OCI-LY7 (cell line): ENCODE results near the gene ZNF282. TPM values are rescaled to one million over a fixed set of nuclear protein-coding genes. Genes with fewer than 3 reads are reported as not detected.

Experiments used
- BruUV-seq: library from RNA; stranded (reverse); fragments of 400-500 nt; replicated peaks from 2 replicates; lab custom pipeline; 2021; lab: Mats Ljungman, UMichigan
- CTCF ChIA-PET: fragments of 300-600 bp; sonication (Branson Sonifier 250); formaldehyde crosslinking; loops from one replicate; lab custom pipeline; 2022; ENCODE audit warnings: antibody characterized with exemption; ENCODE audit not compliant: unreplicated experiment; lab: Charles Lee
- POLR2A ChIA-PET: fragments of 300-600 bp; sonication (Branson Sonifier 250); formaldehyde crosslinking; loops from one replicate; lab custom pipeline; 2022; ENCODE audit warnings: antibody characterized with exemption; lab: Charles Lee
- DNase-seq: peaks from one replicate; pipeline ENCODE4 v3.0.0-alpha.2; 2015; ENCODE audit warnings: low spot score
- H2AFZ ChIP-seq: fragments of 200-600 bp; sonication (generic), shearing (Covaris generic); 2 replicates; pipeline ENCODE4 v1.6.1; 2014; ENCODE audit warnings: mild to moderate bottlenecking, antibody characterized with exemption, low read length, moderate library complexity
- H3K27ac ChIP-seq: fragments of 200-600 bp; sonication (generic); 2 replicates; pipeline ENCODE4 v1.5.1; 2014; ENCODE audit warnings: mixed run types, low read depth, mild to moderate bottlenecking, moderate library complexity, low read length, inconsistent platforms; ENCODE audit not compliant: poor library complexity, severe bottlenecking
- H3K36me3 ChIP-seq: fragments of 200-600 bp; sonication (generic); 2 replicates; pipeline ENCODE4 v1.6.1; 2014; ENCODE audit warnings: mild to moderate bottlenecking, antibody characterized with exemption, low read length, moderate library complexity, mixed read lengths; ENCODE audit not compliant: insufficient read depth
- H3K4me1 ChIP-seq: fragments of 200-600 bp; sonication (generic); 2 replicates; pipeline ENCODE4 v1.5.1; 2014; ENCODE audit warnings: mild to moderate bottlenecking, low read length; ENCODE audit not compliant: insufficient read depth, poor library complexity, severe bottlenecking
- H3K4me2 ChIP-seq: fragments of 200-600 bp; sonication (generic); 2 replicates; pipeline ENCODE4 v1.6.1; 2014; ENCODE audit warnings: mild to moderate bottlenecking, low read length
- H3K4me3 ChIP-seq: fragments of 200-600 bp; sonication (generic); 2 replicates; pipeline ENCODE4 v1.5.1; 2014; ENCODE audit warnings: mild to moderate bottlenecking, low read depth, low read length; ENCODE audit not compliant: poor library complexity, severe bottlenecking
- H3K79me2 ChIP-seq: fragments of 200-600 bp; sonication (generic); 2 replicates; pipeline ENCODE4 v1.6.1; 2016; ENCODE audit warnings: low read depth, mild to moderate bottlenecking, low read length, moderate library complexity, mixed read lengths; ENCODE audit not compliant: insufficient read depth
- H3K9me2 ChIP-seq: fragments of 200-600 bp; sonication (generic); 2 replicates; pipeline ENCODE4 v1.6.1; 2016; ENCODE audit warnings: mild to moderate bottlenecking, low read length, mixed read lengths; ENCODE audit not compliant: insufficient read depth
- H3K9me3 ChIP-seq: fragments of 200-600 bp; sonication (generic); 2 replicates; pipeline ENCODE4 v1.6.1; 2014; ENCODE audit warnings: mild to moderate bottlenecking, mixed run types, low read length, mixed read lengths
- H4K20me1 ChIP-seq: fragments of 200-600 bp; sonication (generic); 2 replicates; pipeline ENCODE4 v1.6.1; 2014; ENCODE audit warnings: mild to moderate bottlenecking, antibody characterized with exemption, low read length, moderate library complexity, mixed read lengths; ENCODE audit not compliant: insufficient read depth
- CTCF ChIP-seq: fragments of 200-600 bp; sonication (generic); conservative IDR thresholded peaks from 2 replicates; pipeline ENCODE4 v1.5.1; 2014; ENCODE audit warnings: mild to moderate bottlenecking, antibody characterized with exemption, low read length, moderate library complexity, mixed read lengths
- EZH2phosphoT487 ChIP-seq: fragments of 200-600 bp; sonication (generic); IDR thresholded peaks from 2 replicates; pipeline ENCODE4 v1.6.1; 2018; ENCODE audit warnings: low read depth, borderline replicate concordance, mild to moderate bottlenecking, mixed run types, antibody characterized with exemption, low read length, moderate library complexity, mixed read lengths
- intact Hi-C: fragments of 100-400 bp; cut with micrococcal nuclease; formaldehyde crosslinking; loops from one replicate; pipeline ENCODE4 v1.10.0; 2022; ENCODE audit not compliant: unreplicated experiment
- total RNA-seq, 2 experiments: library from RNA; depleted of rRNA in 1 of 2; stranded (reverse); fragments of >200 nt in 1 of 2; shearing (Covaris generic) in 1 of 2; gene quantifications; 2 replicates each; pipeline ENCODE4 v1.2.3, GENCODE V29; 2014 to 2022

The ZNF282 gene
- total RNA-seq, 2 experiments from 2014 or later, result 15.4 to 26.6 TPM

GRCh38 chr7:149209518-149210269 lies 14.3 kb downstream of the ZNF282 start:
- H3K79me2 ChIP-seq, result no peaks in the 10 kb centered on the region
- H3K4me3 ChIP-seq, result no peak overlapping the region
- H2AFZ ChIP-seq, result no peak overlapping the region
- BruUV-seq, result no TSS peak
- no peaks in the 10 kb centered on the region for H3K4me1 ChIP-seq
- TF ChIP-seq EZH2phosphoT487 (no peak), CTCF (peak; percentile 89)
- H3K9me3 ChIP-seq, result no peaks in the 10 kb centered on the region
- DNase-seq, result peak; percentile 49
- no peak overlapping the region for H3K27ac ChIP-seq
- H3K9me2 ChIP-seq, result no peaks in the 10 kb centered on the region
- ChIA-PET CTCF (no interaction called here), POLR2A (no interaction called here)
- no peak overlapping the region for H3K4me2 ChIP-seq
- no peaks in the 10 kb centered on the region for H4K20me1 ChIP-seq
- H3K36me3 ChIP-seq, result peaks cover 85% of the 10 kb centered on the region
- intact Hi-C loops, result no loop called here

- peaks cover 91% of the 10 kb centered on the region for H3K36me3 ChIP-seq
- TF ChIP-seq EZH2phosphoT487 (no peak), CTCF (no peak)
- no peak overlapping the region for H3K27ac ChIP-seq
- CTCF ChIA-PET, result interaction anchor here (0.5 kb wide), 1 partner anchor 1598 kb away, joined by 3 read pairs; no protein-coding TSS in a partner anchor
- DNase-seq, result no peak
- POLR2A ChIA-PET, result no interaction called here
- intact Hi-C loops, result no loop called here
- H3K4me1 ChIP-seq, result no peaks in the 10 kb centered on the region
- H4K20me1 ChIP-seq, result no peaks in the 10 kb centered on the region
- H3K9me2 ChIP-seq, result no peaks in the 10 kb centered on the region
- no peak overlapping the region for H3K4me2 ChIP-seq
- no peaks in the 10 kb centered on the region for H3K9me3 ChIP-seq
- H3K4me3 ChIP-seq, result no peak overlapping the region
- BruUV-seq, result no TSS peak
- H2AFZ ChIP-seq, result no peak overlapping the region
- H3K79me2 ChIP-seq, result no peaks in the 10 kb centered on the region
These were observed 15.2 kb downstream of the ZNF282 start for GRCh38 chr7:149210551-149210950.

GRCh38 chr7:149214020-149214720 lies 18.8 kb downstream of the ZNF282 start:
- Histone ChIP-seq H3K36me3 (peaks cover 93% of the 10 kb centered on the region), H3K9me2 (no peaks in the 10 kb centered on the region), H4K20me1 (no peaks in the 10 kb centered on the region), H3K79me2 (no peaks in the 10 kb centered on the region), H3K4me2 (no peak overlapping the region), H3K4me3 (no peak overlapping the region), H3K4me1 (no peaks in the 10 kb centered on the region), H3K27ac (no peak overlapping the region), H2AFZ (no peak overlapping the region), H3K9me3 (no peaks in the 10 kb centered on the region)
- no peak for DNase-seq
- intact Hi-C loops, result no loop called here
- POLR2A ChIA-PET, result interaction anchor here (0.6 kb wide), 1 partner anchor 290 kb away, joined by 3 read pairs; no protein-coding TSS in a partner anchor
- BruUV-seq, result no TSS peak
- CTCF ChIA-PET, result no interaction called here
- TF ChIP-seq CTCF, result no peak
- TF ChIP-seq EZH2phosphoT487, result no peak
